Heart left ventricle (tissue), 13 donors: ENCODE results near the gene P2RX2.

Experiments
- POLR2A ChIP-seq, 2 donors: fragments of 450-650 bp; IDR thresholded peaks; one replicate each; pipeline ENCODE4 v1.6.1; 2017; ENCODE audit warnings: antibody characterized with exemption in 2 of 2, mild to moderate bottlenecking in 2 of 2, moderate library complexity in 2 of 2
- TF ChIP-seq, protein P1 (sequence below), 12 donors: fragments of 200-600 bp; sonication (generic) in 4 of 12; IDR thresholded peaks; one replicate each; pipeline versions ENCODE4 v1.5.0 to v1.8.0; 2018 to 2022; ENCODE audit warnings: antibody characterized with exemption in 12 of 12, mild to moderate bottlenecking in 5 of 12
- donor health status: ischemic (EF 13 %, LVEDD 7.1; RV severe dilation, severe dysfunction).
- donor health status: DM: no; HTN: yes; CAD: no.
- donor health status: DM: no; HTN: no; CAD: no.
- donor health status: ischemic (EF 25% LVEDD 6.9; RV normal size, moderate dysfunction).
- donor health status: ischemic (EF 25% LVEDD 5.7; RV mildly dilated, moderate dysfunction).
- donor health status: ischemic (EF 35%, LVEDD 5.7; RV mildly dilated, moderate dysfunction).
- donor health status: nonischemic (EF 11% LVEDD 7.7; RV severe dilation, severe dysfunction).
- donor health status: DM: yes; HTN: yes; CAD: no.
- donor health status: PGD.
- donor health status: ischemic (EF 29% LVEDD 5.4; RV normal size, mild dysfunction).
- donor health status: nonischemic (EF 23%, LVEDD 6.1; RV moderate dilation, normal function).

- no peak for TF ChIP-seq POLR2A (IDR thresholded peaks at IDR 0.05)
- TF ChIP-seq, protein P1, sequence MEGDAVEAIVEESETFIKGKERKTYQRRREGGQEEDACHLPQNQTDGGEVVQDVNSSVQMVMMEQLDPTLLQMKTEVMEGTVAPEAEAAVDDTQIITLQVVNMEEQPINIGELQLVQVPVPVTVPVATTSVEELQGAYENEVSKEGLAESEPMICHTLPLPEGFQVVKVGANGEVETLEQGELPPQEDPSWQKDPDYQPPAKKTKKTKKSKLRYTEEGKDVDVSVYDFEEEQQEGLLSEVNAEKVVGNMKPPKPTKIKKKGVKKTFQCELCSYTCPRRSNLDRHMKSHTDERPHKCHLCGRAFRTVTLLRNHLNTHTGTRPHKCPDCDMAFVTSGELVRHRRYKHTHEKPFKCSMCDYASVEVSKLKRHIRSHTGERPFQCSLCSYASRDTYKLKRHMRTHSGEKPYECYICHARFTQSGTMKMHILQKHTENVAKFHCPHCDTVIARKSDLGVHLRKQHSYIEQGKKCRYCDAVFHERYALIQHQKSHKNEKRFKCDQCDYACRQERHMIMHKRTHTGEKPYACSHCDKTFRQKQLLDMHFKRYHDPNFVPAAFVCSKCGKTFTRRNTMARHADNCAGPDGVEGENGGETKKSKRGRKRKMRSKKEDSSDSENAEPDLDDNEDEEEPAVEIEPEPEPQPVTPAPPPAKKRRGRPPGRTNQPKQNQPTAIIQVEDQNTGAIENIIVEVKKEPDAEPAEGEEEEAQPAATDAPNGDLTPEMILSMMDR (IDR thresholded peaks at IDR 0.05), result no peak
Observed at GRCh38 chr12:132582058-132582420, 36.5 kb upstream of the P2RX2 start.
